ENCODE results near the gene RARG. TPM values are rescaled to one million over a fixed set of nuclear protein-coding genes. Genes with fewer than 3 reads are reported as not detected.

Gene RARG
- total and polyA plus RNA-seq, 2 of the 4 experiments (the other 2 are of a cell fraction), result 7.9 to 30.9 TPM

GRCh38 chr12:53174881-53175491 lies 57.0 kb downstream of the RARG start:
- Histone ChIP-seq H3K14ac (replicated peaks; ENCODE audit: low read depth, low read length) (0 out of 2 replicates have a peak overlapping the region, but pooled peaks have one; percentile 5), H3K4me2 (ENCODE audit: low read depth, low read length) (no peak overlapping the region), H3K27ac (ENCODE audit: insufficient read depth, low read length) (peak overlapping the region; percentile 26; the same call in 1 of the 2 replicates), H2AK9ac (replicated peaks; ENCODE audit: low read depth, low read length, poor library complexity) (no peak overlapping the region), H3K9me1 (ENCODE audit: insufficient read depth, low read length) (peaks cover 22% of the 10 kb centered on the region), H4K5ac (ENCODE audit: low read depth, low read length) (0 out of 2 replicates have a peak overlapping the region, but pooled peaks have one; percentile 6), H3K18ac (ENCODE audit: low read depth, low read length) (peak overlapping the region; percentile 20; the same call in 1 of the 2 replicates), H3K4me3 (ENCODE audit: insufficient read depth, low read depth, low read length) (no peak overlapping the region), H2AFZ (replicated peaks; ENCODE audit: low read length, poor library complexity) (peak overlapping the region; percentile 45), H3K27me3 (ENCODE audit: control insufficient read depth, insufficient read depth, low read length) (no peaks in the 10 kb centered on the region), H2BK5ac (ENCODE audit: low read depth, low read length, poor library complexity, severe bottlenecking) (peak overlapping the region; percentile 35), H4K91ac (ENCODE audit: insufficient read depth, low read depth, low read length) (no peak overlapping the region), H4K20me1 (ENCODE audit: insufficient read depth, low read length) (no peaks in the 10 kb centered on the region), H3K79me1 (ENCODE audit: low read depth in 1 of 2, low read length in 2 of 2) (peaks cover 5 to 39% of the 10 kb centered on the region in 2 experiments; a peak in 2 of 4 replicates), H3K4ac (ENCODE audit: low read depth, low read length) (peak overlapping the region; percentile 8; the same call in 1 of the 2 replicates), H2AK5ac (ENCODE audit: low read depth, low read length) (no peak overlapping the region; the same call in 1 of the 2 replicates), H3K36me3 (ENCODE audit: control insufficient read depth, insufficient read depth, low read length) (peaks cover 15% of the 10 kb centered on the region), H3K23ac (ENCODE audit: low read depth, low read length) (no peak overlapping the region), H2BK20ac (ENCODE audit: low read depth, low read length) (no peak overlapping the region), H3K9ac (ENCODE audit: low read depth, low read length) (no peak overlapping the region), H3K4me1 (ENCODE audit: control insufficient read depth, insufficient read depth, low read length) (peaks cover 23% of the 10 kb centered on the region), H3K56ac (ENCODE audit: extremely low read depth, insufficient read depth, low read length) (no peak overlapping the region), H2BK120ac (ENCODE audit: low read depth, low read length) (peak overlapping the region; percentile 9; the same call in 1 of the 2 replicates), H3K9me3 (ENCODE audit: control insufficient read depth, insufficient read depth, low read length) (no peaks in the 10 kb centered on the region), H4K8ac (ENCODE audit: low read depth in 2 of 2, low read length in 2 of 2) (peak overlapping the region in 1 of 2 experiments; percentile 61; a peak in 2 of 4 replicates), H2BK15ac (ENCODE audit: low read depth, low read length) (no peak overlapping the region; the same call in 2 of the 3 replicates)
- intact Hi-C loops (cut with micrococcal nuclease), result no loop called here
- ChIA-PET POLR2A (ENCODE audit: unreplicated experiment) (interaction anchor here (0.6 kb wide), 1 partner anchor 96 kb away, joined by 3 read pairs; the partner anchor contains the start of gene SPRYD3), CTCF (interaction anchor here (1.3 kb wide), 1 partner anchor 23 kb away, joined by 3 read pairs; no protein-coding TSS in a partner anchor)
- TF ChIP-seq CEBPB (IDR thresholded peaks at IDR 0.05; ENCODE audit: low read depth, low read length) (peak; percentile 99), CTCF (conservative IDR thresholded peaks at IDR 0.05; ENCODE audit: low read depth, low read length) (no peak), SMC3 (IDR thresholded peaks at IDR 0.05; ENCODE audit: low read depth, low read length) (0 out of 2 replicates have a peak, but pooled peaks have one; percentile 5)
- DNase-seq (peak; percentile 42), ATAC-seq (ENCODE audit: low read depth) (peak; percentile 54)
- no TSS peak for BruUV-seq (replicated peaks)
- dilution Hi-C loops (cut with HindIII; ENCODE audit: low sequenced_read_pairs, unreplicated experiment), result no loop called here
- no CpG with 5 or more reads among the region's 4 CpGs for WGBS, 2 experiments (ENCODE audit: extremely low coverage in 2 of 2, insufficient read length in 1 of 2)
- in situ Hi-C loops (cut with MboI; ENCODE audit: low sequenced_read_pairs), result no loop called here
